PC-3 (cell line): Measurements from ENCODE around the gene IL1R2.

Experiments used
- CTCF ChIP-seq: fragments of 300-600 bp; sonication (generic); conservative IDR thresholded peaks from 2 replicates; pipeline ENCODE4 v1.5.1; 2017; ENCODE audit warnings: antibody characterized with exemption, low read depth, mild to moderate bottlenecking, low read length
- EZH2 ChIP-seq: fragments of 300-600 bp; sonication (generic); IDR thresholded peaks from one replicate; pipeline ENCODE4 v1.6.1; 2017; ENCODE audit warnings: antibody characterized with exemption, mild to moderate bottlenecking, low read length; ENCODE audit not compliant: unreplicated experiment
- EZH2phosphoT487 ChIP-seq: fragments of 300-600 bp; sonication (generic); IDR thresholded peaks from 2 replicates; pipeline ENCODE4 v1.6.1; 2018; ENCODE audit warnings: mild to moderate bottlenecking, antibody characterized with exemption, low read length, borderline replicate concordance

GRCh38 chr2:102044967-102045489, 53.3 kb downstream of the IL1R2 start:
- TF ChIP-seq CTCF (no peak), EZH2 (no peak), EZH2phosphoT487 (no peak)
